Hepatocyte (in vitro differentiated cells): ENCODE results near the gene MAPK11.

Experiments
- EZH2 ChIP-seq: fragments of 200-600 bp; sonication (generic); IDR thresholded peaks from 2 replicates; pipeline ENCODE4 v1.6.1; 2016; ENCODE audit warnings: antibody characterized with exemption, mild to moderate bottlenecking, borderline replicate concordance
- EZH2phosphoT487 ChIP-seq: fragments of 200-600 bp; sonication (generic); IDR thresholded peaks from one replicate; pipeline ENCODE4 v1.6.1; 2018; ENCODE audit warnings: antibody characterized with exemption, mild to moderate bottlenecking, low read depth, moderate library complexity; ENCODE audit not compliant: unreplicated experiment, severe bottlenecking

DNA sequence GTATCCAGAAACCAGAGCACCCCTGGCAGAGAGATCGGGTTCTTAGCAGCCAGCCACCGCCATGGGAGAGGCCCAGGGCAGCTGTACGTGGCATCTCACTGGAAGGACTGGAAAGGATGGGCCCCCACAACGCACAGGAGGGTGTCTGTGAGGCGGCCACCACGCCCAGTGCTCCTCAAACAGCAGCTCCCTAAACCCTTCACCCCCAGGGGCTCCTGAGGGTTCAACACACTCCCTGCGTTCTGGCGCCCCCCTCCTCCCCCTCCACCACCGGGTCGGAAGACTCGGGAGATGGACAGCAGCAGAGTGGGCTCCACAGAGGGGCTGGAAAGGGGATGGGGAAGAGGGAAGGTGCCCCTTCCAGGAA, 9.8 kb downstream of the MAPK11 start:
- no peak for TF ChIP-seq EZH2
- TF ChIP-seq EZH2phosphoT487, result no peak
